LHCN-M2 (cell line): ENCODE measurements around the gene DYSF. TPM values are rescaled to one million over a fixed set of nuclear protein-coding genes. Genes with fewer than 3 reads are reported as not detected.

Experiments used
- DNase-seq: peaks from one replicate; pipeline ENCODE4 v3.0.0-alpha.2; 2012; ENCODE audit warnings: low read depth
- total RNA-seq: library from RNA; depleted of rRNA; stranded (reverse); fragments of >200 nt; gene quantifications from 2 replicates; pipeline ENCODE4 v1.2.3, GENCODE V29; 2014

Gene DYSF
- total RNA-seq, 1 experiment from 2014 or later: 59.5 TPM

DNA sequence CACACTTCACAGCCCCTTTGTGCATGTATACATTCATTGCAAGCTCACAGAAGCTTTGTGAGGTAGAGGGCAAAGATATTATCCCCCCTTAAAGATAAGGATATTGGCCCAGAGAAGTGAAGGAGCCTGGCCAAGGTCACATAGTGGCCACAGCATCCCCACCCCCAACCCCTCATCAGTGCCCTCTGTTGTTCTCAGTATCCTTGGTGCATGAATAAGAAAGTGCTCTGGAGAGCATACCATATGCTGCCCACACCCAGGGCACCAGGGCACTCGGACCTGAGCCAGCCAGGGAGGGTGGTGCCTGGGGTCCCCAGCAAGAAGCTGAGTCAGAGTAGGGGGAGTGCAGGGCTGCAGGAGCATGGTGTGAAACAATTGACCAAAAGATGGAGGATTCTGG lies 3.3 kb downstream of the DYSF start:
- no peak for DNase-seq

DNA sequence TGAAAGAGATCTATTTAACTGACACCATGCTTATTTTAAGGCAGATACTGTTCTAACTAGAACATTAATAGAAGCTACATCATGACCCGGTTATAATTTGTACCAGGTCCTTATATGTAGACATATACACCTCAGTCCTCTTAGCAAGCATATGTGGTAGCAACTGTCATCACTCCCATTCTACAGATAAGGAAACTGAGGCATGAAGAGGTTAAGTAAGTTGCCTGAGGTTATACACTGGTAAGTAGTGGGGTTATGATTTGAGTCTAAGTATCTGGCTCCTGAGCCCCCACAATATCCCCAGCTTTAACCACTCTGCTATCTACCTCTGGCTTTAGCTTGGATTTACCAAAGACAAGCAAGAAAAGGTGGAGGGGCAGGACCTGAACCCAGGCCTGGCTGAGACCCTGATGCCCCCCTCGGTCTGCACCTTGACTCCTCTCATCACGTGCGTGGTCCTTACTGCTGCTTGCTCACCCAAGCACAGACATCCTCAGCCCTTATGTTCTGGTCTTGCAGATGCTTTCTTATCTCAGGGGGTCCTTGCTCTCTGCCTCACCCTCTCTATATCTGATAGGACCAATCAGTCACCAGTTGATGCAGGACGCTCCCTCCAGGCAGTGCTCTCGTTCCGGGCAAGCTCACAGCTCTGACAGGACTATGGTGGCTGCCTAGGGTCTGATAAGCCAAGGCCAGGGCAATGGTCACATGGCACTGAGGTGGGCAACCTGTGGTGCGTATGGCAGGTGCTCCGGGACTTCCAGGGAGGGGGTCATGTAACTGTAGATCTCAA lies 4.0 kb downstream of the DYSF start:
- DNase-seq: no peak

DNA sequence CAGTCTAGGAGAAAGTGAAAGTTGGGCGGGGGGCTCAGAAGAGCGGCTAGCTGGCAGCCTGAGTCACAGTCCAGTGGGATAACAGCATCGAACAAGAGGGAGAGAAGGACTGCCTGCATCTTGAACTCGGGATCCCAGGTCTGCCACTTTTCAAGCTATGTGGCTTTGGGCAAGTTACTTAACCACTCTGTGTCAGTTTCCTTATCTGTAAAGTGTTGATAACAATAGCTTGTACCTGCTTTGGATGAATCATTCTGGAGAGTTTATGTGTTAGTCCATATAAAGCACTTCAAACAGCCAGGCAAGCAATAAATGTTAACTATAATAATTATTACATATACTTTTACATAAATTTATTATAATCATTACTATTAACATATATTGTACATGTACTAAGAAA lies 4.6 kb downstream of the DYSF start:
- no peak for DNase-seq

DNA sequence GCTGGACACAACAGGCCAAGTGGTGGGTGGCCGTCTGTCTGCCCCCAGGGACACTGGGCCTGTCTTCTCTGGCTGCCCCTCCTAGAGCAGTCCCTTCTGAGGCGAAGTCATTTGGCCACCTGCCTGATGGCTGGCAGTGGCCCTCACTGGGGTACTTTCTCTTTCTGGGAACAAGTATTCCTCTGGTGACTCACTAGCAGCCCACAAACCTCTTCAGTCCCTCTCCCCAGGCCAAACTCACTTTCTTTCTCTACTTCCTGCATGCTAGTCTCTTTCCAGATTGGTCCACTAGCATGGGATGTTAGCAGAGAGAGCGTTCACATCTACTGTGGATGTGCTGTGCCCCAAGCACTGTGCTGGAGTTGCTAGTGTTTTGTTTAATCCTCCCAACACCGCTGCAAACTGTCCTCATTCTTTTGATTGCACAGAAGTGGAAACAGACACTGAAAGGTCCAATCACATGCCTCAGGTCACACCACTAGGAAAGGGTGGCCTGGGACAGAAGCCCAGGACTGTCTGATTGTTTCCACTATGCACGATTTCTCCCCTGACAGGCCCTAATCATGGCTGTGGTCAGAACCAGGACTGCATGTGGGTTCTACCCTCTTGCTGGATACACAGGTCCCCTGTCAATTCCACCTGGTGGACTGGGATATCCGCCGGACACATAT lies 5.2 kb downstream of the DYSF start:
- DNase-seq: peak; percentile 75

DNA sequence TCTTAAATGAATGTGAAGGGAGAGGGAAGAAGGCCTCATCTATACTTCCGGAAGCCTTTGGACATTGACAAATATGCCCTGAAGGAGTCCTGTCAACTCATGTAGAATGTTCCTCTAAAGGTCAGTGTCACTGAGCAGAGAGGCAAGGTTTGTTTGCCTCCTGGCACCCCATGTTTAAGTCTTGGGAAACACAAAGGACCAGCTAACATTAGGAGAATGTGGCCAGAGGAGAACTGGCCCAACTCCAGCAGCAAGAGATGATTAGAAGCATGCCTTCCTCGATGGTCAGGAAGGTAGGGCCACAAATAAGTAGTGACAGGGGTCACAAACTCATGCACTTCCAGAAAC lies 5.7 kb downstream of the DYSF start:
- DNase-seq: no peak

DNA sequence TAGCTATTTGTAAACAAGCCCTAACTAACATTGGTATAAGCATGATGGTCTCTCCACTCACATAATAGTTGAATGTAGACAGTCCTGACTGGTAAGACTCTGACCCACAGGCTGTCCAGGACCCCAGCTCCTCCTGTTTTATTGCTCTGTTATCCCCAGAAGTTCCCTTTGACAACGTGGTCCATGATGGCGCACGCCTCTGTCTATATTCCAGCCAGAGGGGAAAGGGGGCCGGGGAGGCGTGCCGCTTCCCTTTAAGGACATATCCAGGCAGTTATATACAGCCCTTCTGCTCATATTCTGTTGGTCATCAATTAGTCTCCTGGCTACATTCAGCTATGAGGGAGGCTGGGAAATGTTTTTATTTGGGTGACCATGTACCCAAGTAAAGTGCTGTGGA lies 6.7 kb downstream of the DYSF start:
- no peak for DNase-seq

DNA sequence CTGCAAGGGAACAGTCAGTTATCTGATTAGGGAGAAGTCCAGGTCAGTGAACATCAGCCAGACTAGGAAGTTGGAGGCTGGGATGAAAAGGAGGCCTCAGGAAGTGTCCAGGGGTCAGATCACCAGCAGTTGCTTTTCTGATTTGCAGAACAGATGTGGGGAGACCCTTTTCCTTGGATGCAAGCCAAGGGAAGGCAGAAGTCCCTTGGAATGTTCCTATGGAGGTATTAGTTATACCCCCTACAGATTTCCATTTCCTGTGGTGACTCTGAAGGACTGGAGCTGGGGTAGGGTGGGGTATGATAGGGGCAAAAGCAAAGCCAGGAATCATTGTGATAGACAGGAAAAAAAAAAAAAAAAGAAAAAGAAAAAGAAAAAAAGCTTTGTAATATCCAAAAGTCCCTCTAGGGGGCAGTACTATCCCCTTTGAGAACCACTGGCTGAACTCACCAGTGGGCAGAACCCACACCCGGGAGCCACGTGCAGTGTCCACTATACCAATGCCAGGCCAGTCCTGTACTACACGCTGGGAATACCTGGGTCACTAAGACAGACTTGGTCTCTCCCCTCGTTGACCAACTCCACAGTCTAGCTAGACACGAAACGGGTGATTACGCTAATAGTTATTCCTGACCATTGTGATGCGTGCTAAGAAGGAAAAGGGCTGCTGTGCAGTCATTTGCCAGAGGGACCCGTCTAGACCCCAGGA lies 7.4 kb downstream of the DYSF start:
- peak; percentile 47 for DNase-seq

DNA sequence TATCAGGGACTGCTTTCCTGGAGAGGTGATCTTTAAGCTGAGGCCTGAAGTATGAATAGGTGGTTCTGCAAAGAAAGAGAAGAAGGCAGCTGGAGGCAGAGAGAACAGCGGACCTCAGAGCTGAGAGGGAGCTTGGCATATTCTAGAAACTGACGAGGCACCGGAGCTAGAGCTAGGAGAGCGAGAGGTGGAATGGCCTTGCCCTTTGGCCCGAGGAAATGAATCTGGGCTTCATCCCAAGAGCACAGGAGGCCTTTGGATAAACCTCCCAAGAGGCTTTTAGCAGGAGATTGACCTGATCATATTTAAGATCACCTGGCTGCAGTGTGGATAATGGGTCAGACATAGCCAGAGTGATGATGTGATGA lies 7.9 kb downstream of the DYSF start:
- DNase-seq: no peak

DNA sequence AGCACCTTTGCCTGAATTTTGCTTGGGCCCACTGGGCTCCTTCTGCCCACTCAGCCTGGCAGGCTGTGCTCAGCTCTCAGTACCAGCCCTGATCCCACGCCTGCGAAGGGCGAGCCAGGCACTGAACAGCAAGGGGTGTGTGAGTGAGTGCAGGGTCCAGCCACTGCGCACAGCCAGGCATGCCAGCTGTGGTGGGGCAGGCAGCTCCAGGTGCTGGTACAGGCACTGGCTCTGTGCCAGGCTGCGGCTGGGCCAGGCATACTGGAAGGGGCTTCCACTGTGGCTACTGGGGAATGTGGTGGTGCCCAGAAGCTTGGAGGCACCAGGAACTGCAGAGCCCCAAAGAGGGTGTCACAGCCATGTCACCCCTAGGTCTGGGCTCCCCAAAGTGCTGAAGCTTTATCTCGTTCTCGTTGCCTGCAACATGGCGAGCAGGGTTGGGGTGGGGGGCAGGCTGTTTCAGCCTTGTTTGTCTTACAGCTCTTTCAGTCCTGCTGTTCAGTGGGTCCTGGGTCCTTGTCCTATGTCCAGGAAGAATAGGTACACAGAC lies 8.8 kb downstream of the DYSF start:
- no peak for DNase-seq

DNA sequence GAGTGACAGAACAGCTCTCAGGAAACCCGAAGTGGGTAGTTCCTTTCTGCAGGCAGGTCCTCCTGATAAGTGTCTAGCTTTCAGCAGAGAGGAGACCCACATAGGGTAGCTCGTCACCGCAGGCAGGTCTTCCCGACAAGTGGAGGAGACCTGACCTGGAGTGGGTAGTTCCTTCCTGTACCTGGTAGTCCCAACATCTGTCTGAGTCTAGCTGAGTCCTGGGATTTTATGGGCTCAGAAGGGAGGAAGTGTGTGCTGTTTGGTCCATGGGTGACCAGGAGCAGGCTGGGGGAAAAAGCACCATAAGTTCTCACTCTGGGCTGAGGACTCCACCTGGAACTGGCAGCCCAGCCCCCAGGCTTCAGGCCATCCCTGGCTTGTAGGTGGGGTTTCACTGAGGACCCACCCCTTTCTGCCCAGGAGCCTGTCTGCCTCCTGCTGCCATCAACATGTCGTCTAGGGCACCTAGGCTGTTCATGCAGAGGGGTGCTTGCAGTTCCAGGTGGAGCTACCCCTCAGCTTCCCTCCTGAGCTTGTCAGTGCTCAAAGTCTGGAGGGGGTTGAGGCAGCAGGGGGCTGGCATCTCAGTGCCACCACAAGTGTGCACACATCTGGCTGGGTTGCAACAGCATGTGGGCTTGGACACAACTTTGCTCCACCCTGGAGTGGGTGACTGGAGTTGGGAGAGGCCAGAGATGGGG lies 9.4 kb downstream of the DYSF start:
- DNase-seq: no peak

DNA sequence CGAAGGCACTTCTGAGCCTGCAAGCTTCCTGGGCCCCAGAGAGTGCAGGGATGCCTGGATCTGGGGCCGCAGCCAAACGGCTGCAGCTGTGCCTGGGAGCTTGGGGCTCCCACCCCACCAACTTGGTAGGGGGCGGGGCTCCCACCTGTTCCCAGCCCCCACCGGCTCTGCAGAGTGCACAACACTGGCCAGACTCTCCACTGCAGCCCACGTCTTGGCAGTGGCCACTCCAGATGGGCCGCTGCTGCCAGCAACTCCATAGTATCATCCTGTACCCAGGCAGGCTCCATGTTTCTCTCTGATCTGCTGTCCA lies 9.9 kb downstream of the DYSF start:
- no peak for DNase-seq

DNA sequence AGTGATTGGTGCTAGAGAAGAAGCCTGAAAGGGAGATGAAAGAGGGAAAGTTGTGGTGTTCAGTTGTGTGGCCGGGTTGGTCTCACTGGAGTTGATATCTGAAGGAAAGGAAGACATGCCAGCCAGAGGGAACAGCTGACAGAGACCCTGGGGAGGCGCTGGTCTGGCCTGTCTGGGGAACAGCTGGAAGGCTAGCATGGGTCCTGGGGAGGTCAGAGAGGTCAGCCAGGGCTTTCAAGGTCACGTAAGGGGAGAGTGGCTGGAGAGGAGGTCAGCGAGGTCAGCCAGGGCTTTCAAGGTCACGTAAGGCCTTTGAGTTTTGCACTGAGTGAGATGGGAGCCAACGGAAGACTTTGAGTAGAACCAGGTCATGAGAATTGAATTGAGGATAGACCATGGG lies 11.0 kb downstream of the DYSF start:
- no peak for DNase-seq

DNA sequence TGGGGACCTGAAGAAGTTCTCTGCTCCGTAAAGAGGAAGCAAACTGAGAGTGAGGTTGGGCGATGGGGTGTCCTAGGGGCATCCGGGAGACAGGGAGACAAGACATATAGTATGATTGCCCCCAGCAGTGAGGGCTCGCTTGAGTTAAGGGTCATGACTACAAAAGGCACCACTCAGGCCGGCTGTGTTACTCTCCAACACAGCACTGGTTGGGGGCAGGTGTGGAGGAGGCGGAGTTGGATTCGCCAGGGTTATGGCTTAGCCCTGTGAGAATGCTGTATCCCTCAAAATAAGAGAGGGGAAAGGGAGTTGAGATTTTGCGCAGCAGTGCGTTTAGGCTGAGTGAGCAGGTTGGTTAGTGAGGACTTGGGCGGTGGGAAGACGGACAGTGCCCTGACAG lies 12.0 kb downstream of the DYSF start:
- DNase-seq: no peak

DNA sequence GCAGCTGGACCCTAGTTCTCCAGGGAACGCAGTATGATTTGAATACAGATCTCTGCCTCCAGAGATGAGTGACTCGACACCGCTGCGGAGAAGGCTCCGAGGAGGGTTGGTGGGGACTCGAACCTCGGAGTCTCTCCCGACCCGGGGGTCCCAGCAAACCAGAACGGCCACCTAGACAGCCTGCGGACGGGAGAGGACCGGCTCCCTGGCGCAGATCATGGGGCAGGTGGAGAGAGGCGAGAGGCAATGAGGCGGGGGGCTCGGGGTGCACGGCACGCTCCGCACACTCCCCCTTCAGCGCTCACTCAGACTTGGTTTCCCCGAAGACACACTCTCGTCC lies 12.6 kb downstream of the DYSF start:
- no peak for DNase-seq

DNA sequence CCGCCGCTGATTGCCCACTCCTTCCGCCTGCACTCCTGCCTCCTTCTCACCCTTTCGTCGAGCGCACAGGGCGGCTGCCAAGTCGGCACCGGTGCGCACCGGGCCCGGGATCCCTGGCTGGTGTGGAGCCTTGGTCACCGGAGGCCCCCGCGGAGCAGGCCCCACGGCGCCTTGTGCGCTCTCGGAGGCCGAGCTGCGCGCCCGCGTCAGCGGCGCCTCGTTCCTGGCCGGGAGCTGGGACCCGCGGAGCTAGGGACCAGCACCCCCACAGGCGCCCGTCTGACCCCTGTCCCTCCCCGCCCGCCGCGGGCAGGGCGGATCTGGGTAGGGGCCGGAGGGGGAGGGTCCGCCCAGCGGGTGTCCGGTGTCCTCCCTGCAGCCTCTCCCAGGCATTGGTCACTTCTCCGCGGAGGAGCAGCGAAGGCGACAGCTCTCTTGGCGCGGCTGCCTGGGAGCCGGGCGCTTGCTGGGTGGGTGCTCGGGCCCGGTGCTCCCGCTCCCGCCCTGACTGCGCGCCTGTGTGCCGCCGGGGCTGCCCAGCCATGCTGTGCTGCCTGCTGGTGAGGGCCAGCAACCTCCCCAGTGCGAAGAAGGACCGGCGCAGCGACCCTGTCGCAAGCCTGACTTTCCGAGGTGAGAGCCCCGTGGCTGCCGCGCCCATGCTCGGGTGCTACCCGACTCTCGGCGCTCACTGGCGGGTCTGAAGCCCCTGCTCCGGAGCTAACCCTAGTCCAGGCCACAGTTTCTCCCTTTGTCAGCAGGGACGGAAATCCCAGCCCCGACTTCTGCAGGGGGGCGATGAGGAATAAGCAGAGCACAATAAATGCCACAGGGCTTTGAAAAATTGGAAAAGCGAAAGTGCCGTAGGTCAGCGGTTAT lies 13.2 kb downstream of the DYSF start:
- DNase-seq: peak; percentile 53

DNA sequence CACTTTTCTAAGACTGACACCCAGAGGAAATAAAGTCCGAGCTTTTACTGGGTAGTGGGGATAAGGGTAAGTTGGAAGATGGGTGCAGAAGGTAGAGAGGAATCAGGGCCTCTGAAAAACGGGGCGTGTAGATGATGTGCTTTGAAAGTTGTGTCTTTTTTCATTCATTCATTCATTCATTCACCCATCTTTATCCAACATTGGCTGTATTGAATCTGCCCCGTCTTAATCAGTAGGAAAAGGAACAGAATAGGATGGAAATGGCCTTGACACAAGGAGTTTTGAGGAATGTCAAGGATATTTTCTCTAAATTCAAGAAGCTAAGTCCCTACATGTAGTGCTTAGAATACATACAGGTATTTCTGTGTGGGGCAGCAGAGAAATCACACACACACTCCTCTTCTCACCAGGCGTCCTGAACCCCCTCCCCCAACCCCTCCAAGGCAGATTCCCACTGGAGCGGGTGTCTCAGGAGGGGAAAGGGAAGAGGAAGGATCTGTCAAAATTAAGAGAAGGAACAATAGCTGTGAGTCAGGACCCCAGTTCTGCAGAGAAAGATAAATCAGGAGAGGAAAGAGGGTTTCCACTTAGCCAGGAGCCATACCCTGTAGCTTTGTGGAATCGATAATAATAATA lies 13.9 kb downstream of the DYSF start:
- DNase-seq: no peak

DNA sequence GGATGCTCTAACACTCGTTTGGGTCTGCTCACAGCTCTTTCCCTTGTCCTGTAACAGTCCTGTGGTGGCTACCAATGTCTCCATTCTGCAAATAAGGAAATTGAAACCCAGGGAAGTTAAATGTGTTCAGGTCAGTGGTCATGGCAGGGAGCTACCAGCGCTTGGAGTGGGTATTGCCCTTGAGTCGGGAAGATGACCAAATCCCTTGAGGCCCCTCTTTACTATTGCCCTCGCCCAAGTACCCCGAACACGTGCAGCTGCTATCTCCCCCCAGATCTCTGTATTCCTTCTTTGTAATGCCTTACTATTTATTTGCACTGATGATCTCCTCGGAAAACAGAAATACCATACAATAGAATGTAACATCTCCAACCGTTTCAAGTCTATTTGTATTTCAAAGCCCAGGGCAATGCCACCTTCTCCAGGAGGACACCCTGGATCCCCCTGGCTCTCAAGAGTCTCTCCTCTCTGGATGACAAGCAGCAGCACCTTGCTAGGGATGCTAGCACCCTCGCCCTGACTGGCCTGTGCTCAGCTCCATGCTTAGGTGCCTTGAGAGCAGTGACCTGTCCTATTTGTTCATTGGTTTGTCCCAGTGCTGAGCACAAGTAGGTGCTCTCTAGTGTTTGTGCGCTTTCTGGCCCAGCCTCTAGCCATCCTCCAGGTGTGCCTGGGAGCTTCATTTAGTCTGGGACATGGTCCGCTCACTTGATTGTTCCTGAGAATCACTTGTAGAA lies 15.1 kb downstream of the DYSF start:
- DNase-seq: no peak

DNA sequence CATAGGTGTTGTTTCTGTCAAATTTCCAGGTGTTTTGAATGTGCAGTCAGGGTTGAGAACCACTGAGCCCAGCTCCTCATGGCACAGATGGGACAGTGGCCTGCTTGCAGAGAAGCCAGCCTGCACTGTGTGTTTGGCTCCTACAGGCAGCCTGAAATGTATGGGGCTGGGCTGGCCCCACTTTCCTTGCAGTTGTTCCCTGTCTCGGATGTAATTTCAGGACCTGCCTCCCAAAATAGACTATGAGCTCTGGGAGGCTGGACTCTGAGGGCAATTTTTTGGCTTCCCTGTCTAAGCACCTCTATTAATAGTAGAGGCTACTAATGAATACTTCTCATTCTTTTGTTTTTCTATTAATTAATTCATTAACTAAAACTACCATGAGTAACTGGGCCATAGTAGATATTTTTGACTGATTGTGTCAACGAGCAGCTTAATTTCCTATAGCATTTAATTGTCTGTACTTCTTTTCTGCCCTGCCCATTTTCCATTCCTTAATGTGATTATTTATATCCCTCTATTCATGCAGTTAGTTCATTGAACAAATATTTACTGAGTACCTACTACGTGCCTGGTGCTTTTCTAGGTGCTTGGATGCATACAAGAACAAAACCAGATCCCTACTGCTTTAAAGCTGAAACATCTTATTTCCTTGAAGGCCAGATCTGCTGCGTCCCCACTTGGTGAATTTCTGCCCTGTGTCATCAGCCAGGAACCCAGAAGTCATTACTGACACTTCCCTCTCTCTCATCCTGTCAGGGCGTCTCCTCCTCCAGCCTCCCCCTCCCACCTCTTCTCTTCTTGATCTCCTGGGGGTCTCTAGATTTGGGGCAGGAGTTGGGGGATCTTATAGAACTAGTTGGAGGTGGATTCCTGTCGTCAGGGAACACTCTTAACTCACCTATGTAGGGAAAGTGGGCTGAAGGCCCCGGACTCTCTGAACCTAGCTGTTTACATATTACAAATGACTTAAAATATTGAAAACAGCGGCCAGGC lies 16.3 kb downstream of the DYSF start:
- no peak for DNase-seq

DNA sequence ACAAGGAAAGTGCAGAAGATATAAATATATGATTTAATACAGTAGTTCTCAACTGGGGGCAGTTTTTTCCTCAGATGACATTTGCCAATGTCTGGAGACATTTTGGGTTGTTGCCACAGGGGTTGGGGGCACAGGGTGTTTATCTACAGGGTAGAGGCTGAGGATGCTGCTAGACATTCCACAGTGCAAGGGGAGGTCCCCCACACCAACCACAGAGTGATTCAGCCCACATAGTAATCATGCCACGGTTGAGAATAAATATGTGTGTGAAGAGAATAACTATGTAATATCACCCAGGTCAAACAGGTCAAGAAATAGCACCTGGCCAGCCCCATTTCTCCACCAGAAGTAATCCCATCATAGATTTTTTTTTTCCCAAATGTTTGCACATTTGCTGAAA lies 17.9 kb downstream of the DYSF start:
- peak; percentile 88 for DNase-seq
